DOHH2 (cell line): ENCODE measurements around the gene LHB.
"Not testable (repeated sequence)": the region's sequence is repeated elsewhere in the genome, so short reads cannot be mapped to it uniquely, and the experiment has no call there.

Experiments
- H3F3A ChIP-seq: fragments of 200-600 bp; sonication (generic), shearing (Covaris generic); 2 replicates; pipeline ENCODE4 v1.6.0; 2016; ENCODE audit warnings: antibody characterized with exemption, mild to moderate bottlenecking; ENCODE audit not compliant: control insufficient read depth, insufficient read depth
- H3K27ac ChIP-seq: fragments of 200-600 bp; sonication (generic); 2 replicates; pipeline ENCODE4 v1.5.1; 2014; ENCODE audit warnings: low read depth, mild to moderate bottlenecking, low read length, moderate library complexity
- H3K27me3 ChIP-seq: fragments of 200-600 bp; sonication (generic); 2 replicates; pipeline ENCODE4 v1.6.1; 2014; ENCODE audit warnings: mild to moderate bottlenecking, low read length, mixed read lengths; ENCODE audit not compliant: control insufficient read depth
- H3K36me3 ChIP-seq: fragments of 200-600 bp; sonication (generic); 2 replicates; pipeline ENCODE4 v1.6.1; 2014; ENCODE audit warnings: mild to moderate bottlenecking, low read length, moderate library complexity, mixed read lengths; ENCODE audit not compliant: control insufficient read depth
- H3K4me1 ChIP-seq: fragments of 200-600 bp; sonication (generic); 2 replicates; pipeline ENCODE4 v1.6.1; 2014; ENCODE audit warnings: mild to moderate bottlenecking, low read length, mixed read lengths; ENCODE audit not compliant: control insufficient read depth
- H3K4me2 ChIP-seq: fragments of 200-600 bp; sonication (generic); 2 replicates; pipeline ENCODE4 v1.6.0; 2014; ENCODE audit warnings: mild to moderate bottlenecking, low read length, moderate library complexity
- H3K4me3 ChIP-seq: fragments of 200-600 bp; sonication (generic); 2 replicates; pipeline ENCODE4 v1.5.1; 2014; ENCODE audit warnings: mild to moderate bottlenecking, low read length, mixed read lengths
- H3K79me2 ChIP-seq: fragments of 200-600 bp; sonication (generic); 2 replicates; pipeline ENCODE4 v1.6.1; 2014; ENCODE audit warnings: mild to moderate bottlenecking, low read length, mixed read lengths; ENCODE audit not compliant: control insufficient read depth
- H3K9me2 ChIP-seq: fragments of 200-600 bp; sonication (generic); replicated peaks from 2 replicates; pipeline ENCODE4 v1.6.1; 2014; ENCODE audit warnings: mild to moderate bottlenecking, low read length, mixed read lengths; ENCODE audit not compliant: control insufficient read depth
- H3K9me3 ChIP-seq: fragments of 200-600 bp; sonication (generic); 2 replicates; pipeline ENCODE4 v1.6.1; 2014; ENCODE audit warnings: antibody characterized with exemption, low read length, mixed read lengths; ENCODE audit not compliant: control insufficient read depth, insufficient read depth
- H4K20me1 ChIP-seq: fragments of 200-600 bp; sonication (generic); 2 replicates; pipeline ENCODE4 v1.6.0; 2014; ENCODE audit warnings: low read depth, mild to moderate bottlenecking, antibody characterized with exemption, low read length, moderate library complexity; ENCODE audit not compliant: control insufficient read depth, insufficient read depth
- EZH2phosphoT487 ChIP-seq: fragments of 200-600 bp; sonication (generic); IDR thresholded peaks from 2 replicates; pipeline ENCODE4 v1.6.1; 2017; ENCODE audit warnings: borderline replicate concordance, mild to moderate bottlenecking, antibody characterized with exemption, low read length, moderate library complexity, mixed read lengths
- TF ChIP-seq, protein P1 (sequence below): fragments of 200-600 bp; sonication (generic); IDR thresholded peaks from one replicate; pipeline ENCODE4 v1.5.1; 2014; ENCODE audit warnings: antibody characterized with exemption, mild to moderate bottlenecking, low read depth, low read length; ENCODE audit not compliant: poor library complexity, severe bottlenecking

The LHB gene

GRCh38 chr19:49058562-49058961, 41.7 kb upstream of the LHB start:
- no peak overlapping the region for H3K4me2 ChIP-seq
- H3K4me3 ChIP-seq, result no peak overlapping the region
- no peaks in the 10 kb centered on the region for H4K20me1 ChIP-seq
- no peaks in the 10 kb centered on the region for H3K79me2 ChIP-seq
- H3F3A ChIP-seq, result no peaks in the 10 kb centered on the region
- TF ChIP-seq, protein P1, sequence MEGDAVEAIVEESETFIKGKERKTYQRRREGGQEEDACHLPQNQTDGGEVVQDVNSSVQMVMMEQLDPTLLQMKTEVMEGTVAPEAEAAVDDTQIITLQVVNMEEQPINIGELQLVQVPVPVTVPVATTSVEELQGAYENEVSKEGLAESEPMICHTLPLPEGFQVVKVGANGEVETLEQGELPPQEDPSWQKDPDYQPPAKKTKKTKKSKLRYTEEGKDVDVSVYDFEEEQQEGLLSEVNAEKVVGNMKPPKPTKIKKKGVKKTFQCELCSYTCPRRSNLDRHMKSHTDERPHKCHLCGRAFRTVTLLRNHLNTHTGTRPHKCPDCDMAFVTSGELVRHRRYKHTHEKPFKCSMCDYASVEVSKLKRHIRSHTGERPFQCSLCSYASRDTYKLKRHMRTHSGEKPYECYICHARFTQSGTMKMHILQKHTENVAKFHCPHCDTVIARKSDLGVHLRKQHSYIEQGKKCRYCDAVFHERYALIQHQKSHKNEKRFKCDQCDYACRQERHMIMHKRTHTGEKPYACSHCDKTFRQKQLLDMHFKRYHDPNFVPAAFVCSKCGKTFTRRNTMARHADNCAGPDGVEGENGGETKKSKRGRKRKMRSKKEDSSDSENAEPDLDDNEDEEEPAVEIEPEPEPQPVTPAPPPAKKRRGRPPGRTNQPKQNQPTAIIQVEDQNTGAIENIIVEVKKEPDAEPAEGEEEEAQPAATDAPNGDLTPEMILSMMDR, result no peak
- TF ChIP-seq EZH2phosphoT487, result no peak
- no peaks in the 10 kb centered on the region for H3K9me3 ChIP-seq
- no peaks in the 10 kb centered on the region for H3K9me2 ChIP-seq
- peaks cover 59% of the 10 kb centered on the region for H3K27me3 ChIP-seq
- H3K4me1 ChIP-seq, result peaks cover 12% of the 10 kb centered on the region
- no peak overlapping the region for H3K27ac ChIP-seq
- H3K36me3 ChIP-seq, result no peaks in the 10 kb centered on the region

GRCh38 chr19:49057636-49058234, 40.8 kb upstream of the LHB start, which contains the start of gene CGB7:
TSS of gene CGB7 (minus strand) at chr19:49057749. CDS start at chr19:49055375, 2,374 bp downstream.
- Histone ChIP-seq H3K9me2 (no peaks in the 10 kb centered on the region), H3K4me2 (peak within 1 kb of the TSS; percentile 65), H3K4me1 (peaks cover 12% of the 10 kb centered on the region), H3K4me3 (peak within 1 kb of the TSS; percentile 64; the same call in 1 of the 2 replicates), H3K79me2 (no peaks in the 10 kb centered on the region), H3K36me3 (no peaks in the 10 kb centered on the region), H3K9me3 (no peaks in the 10 kb centered on the region), H3K27ac (no peak within 1 kb of the TSS), H4K20me1 (no peaks in the 10 kb centered on the region), H3F3A (no peaks in the 10 kb centered on the region), H3K27me3 (peaks cover 59% of the 10 kb centered on the region)
- TF ChIP-seq EZH2phosphoT487, result no peak
- TF ChIP-seq, protein P1, result no peak

GRCh38 chr19:49056902-49057596, 40.2 kb upstream of the LHB start:
- H3K4me3 ChIP-seq, H3F3A ChIP-seq, H4K20me1 ChIP-seq, H3K9me3 ChIP-seq, H3K9me2 ChIP-seq, H3K27ac ChIP-seq, H3K79me2 ChIP-seq, H3K36me3 ChIP-seq: not testable (repeated sequence)
- Histone ChIP-seq H3K4me2 (peak overlapping the region; percentile 65), H3K27me3 (peaks cover 57% of the 10 kb centered on the region), H3K4me1 (peaks cover 12% of the 10 kb centered on the region)
